HL-60 (cell line): ENCODE results near the gene HNF4A.

Source experiments
- DNase-seq, 2 experiments: peaks; one replicate each; pipeline ENCODE4 v3.0.0-alpha.2; 2010 to 2020; ENCODE audit warnings: low read depth in 1 of 2, low spot score in 1 of 2
- H3K27ac ChIP-seq: fragments of 250-450 bp; sonication (Bioruptor Pico); replicated peaks from 2 replicates; pipeline ENCODE4 v1.5.1; 2020; ENCODE audit warnings: mild to moderate bottlenecking, moderate library complexity
- H3K27me3 ChIP-seq: fragments of 250-450 bp; sonication (Bioruptor Pico); 2 replicates; pipeline ENCODE4 v1.5.1; 2021; ENCODE audit warnings: mild to moderate bottlenecking, moderate library complexity; ENCODE audit not compliant: insufficient read depth, poor library complexity, severe bottlenecking
- H3K4me3 ChIP-seq: replicated peaks from 2 replicates; pipeline ENCODE4 v1.5.1; 2011; ENCODE audit warnings: mild to moderate bottlenecking, control low read depth, low read length; ENCODE audit not compliant: insufficient read depth
- GABPA ChIP-seq: IDR thresholded peaks from 2 replicates; pipeline ENCODE4 v1.6.1; 2012; ENCODE audit warnings: low read depth
- POLR2AphosphoS5 ChIP-seq: IDR thresholded peaks from 2 replicates; pipeline ENCODE4 v1.6.1; 2012; ENCODE audit warnings: low read depth
- REST ChIP-seq: IDR thresholded peaks from 2 replicates; pipeline ENCODE4 v1.6.1; 2012; ENCODE audit warnings: low read depth; ENCODE audit not compliant: insufficient replicate concordance
- SPI1 ChIP-seq: IDR thresholded peaks from 2 replicates; pipeline ENCODE4 v1.6.1; 2012; ENCODE audit warnings: low read depth, mild to moderate bottlenecking, borderline replicate concordance
- TF ChIP-seq, protein P1 (sequence below): IDR thresholded peaks from one replicate; pipeline ENCODE4 v1.5.1; 2011; ENCODE audit warnings: low read length, control low read depth, inconsistent platforms; ENCODE audit not compliant: insufficient read depth

The HNF4A gene

DNA sequence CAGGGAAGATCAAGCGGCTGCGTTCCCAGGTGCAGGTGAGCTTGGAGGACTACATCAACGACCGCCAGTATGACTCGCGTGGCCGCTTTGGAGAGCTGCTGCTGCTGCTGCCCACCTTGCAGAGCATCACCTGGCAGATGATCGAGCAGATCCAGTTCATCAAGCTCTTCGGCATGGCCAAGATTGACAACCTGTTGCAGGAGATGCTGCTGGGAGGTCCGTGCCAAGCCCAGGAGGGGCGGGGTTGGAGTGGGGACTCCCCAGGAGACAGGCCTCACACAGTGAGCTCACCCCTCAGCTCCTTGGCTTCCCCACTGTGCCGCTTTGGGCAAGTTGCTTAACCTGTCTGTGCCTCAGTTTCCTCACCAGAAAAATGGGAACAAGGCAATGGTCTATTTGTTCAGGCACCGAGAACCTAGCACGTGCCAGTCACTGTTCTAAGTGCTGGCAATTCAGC lies 68.6 kb downstream of the HNF4A start:
- Histone ChIP-seq H3K4me3 (no peak overlapping the region), H3K27ac (no peak overlapping the region), H3K27me3 (no peaks in the 10 kb centered on the region)
- no peak for DNase-seq
- TF ChIP-seq, protein P1, sequence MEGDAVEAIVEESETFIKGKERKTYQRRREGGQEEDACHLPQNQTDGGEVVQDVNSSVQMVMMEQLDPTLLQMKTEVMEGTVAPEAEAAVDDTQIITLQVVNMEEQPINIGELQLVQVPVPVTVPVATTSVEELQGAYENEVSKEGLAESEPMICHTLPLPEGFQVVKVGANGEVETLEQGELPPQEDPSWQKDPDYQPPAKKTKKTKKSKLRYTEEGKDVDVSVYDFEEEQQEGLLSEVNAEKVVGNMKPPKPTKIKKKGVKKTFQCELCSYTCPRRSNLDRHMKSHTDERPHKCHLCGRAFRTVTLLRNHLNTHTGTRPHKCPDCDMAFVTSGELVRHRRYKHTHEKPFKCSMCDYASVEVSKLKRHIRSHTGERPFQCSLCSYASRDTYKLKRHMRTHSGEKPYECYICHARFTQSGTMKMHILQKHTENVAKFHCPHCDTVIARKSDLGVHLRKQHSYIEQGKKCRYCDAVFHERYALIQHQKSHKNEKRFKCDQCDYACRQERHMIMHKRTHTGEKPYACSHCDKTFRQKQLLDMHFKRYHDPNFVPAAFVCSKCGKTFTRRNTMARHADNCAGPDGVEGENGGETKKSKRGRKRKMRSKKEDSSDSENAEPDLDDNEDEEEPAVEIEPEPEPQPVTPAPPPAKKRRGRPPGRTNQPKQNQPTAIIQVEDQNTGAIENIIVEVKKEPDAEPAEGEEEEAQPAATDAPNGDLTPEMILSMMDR = no peak
- TF ChIP-seq REST (no peak), SPI1 (no peak), GABPA (no peak), POLR2AphosphoS5 (no peak)

GRCh38 chr20:44425923-44426322 lies 70.4 kb downstream of the HNF4A start:
- H3K4me3 ChIP-seq = no peak overlapping the region
- H3K27me3 ChIP-seq = no peaks in the 10 kb centered on the region
- TF ChIP-seq SPI1 = no peak
- no peak for TF ChIP-seq GABPA
- TF ChIP-seq POLR2AphosphoS5 = no peak
- TF ChIP-seq, protein P1 = no peak
- no peak for TF ChIP-seq REST
- no peak for DNase-seq
- no peak overlapping the region for H3K27ac ChIP-seq

DNA sequence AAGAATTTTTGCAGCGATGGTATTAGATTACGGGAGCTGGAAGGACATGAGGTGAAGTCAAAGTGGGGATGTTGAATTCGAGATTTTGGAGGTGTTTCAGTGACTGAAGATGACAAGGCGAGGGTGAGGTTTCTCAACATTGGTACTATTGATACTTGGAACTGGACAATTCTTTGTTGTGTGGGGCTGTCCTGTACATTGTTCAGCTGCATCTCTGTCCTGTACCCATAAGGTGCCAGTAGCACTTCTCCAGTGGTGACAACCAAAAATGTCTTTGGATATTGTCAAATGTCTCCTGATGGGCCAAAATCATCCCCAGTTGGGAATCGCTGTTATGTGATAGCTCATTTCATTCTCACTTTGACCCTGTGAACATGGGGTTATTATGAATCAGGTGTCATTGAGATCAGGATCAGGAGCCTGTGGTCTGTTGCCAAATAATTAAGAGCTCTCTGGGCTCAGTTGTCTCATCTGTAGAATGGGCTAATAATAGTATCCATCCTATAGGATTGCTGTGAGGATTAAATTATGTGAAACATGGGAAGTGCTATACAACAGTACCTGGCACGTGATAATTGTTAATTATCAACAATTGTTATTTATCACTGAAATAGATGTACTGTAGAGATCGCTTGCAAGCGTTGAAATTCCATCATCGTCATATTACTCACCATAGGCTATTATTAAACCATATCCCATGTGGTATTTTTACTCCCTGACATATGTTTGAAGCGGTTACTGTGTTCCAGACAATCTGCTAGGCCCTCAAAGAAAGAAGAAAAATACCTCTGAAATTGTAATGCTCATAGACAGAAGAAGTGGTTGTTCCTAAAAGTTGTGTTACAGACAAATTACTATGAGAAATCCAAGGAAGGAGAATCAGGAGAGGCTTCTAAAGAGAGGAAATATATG lies 71.6 kb downstream of the HNF4A start:
- TF ChIP-seq, protein P1 = no peak
- no peak for TF ChIP-seq SPI1
- TF ChIP-seq POLR2AphosphoS5 = no peak
- TF ChIP-seq REST = no peak
- no peak for TF ChIP-seq GABPA
- no peak for DNase-seq
- Histone ChIP-seq H3K4me3 (no peak overlapping the region), H3K27ac (no peak overlapping the region), H3K27me3 (no peaks in the 10 kb centered on the region)
